ENCODE measurements around the gene FLOT1. TPM values are rescaled to one million over a fixed set of nuclear protein-coding genes. Genes with fewer than 3 reads are reported as not detected.

Gene FLOT1
- total and polyA plus RNA-seq, 2 of the 13 experiments (the other 11 are each of a cell fraction or from before 2014, with no cell fraction given) = 82.3 to 130 TPM

GRCh38 chr6:30749554-30750378, 7.3 kb upstream of the FLOT1 start (continued):
- no peak for TF ChIP-seq TIGD3 (CRISPR knock-in tag; IDR thresholded peaks at IDR 0.05; ENCODE audit: borderline replicate concordance)
- TF ChIP-seq, protein P1, sequence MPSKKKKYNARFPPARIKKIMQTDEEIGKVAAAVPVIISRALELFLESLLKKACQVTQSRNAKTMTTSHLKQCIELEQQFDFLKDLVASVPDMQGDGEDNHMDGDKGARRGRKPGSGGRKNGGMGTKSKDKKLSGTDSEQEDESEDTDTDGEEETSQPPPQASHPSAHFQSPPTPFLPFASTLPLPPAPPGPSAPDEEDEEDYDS (CRISPR knock-in tag; IDR thresholded peaks at IDR 0.05) = no peak
- no peak for TF ChIP-seq ELF4 (CRISPR knock-in tag; IDR thresholded peaks at IDR 0.05; ENCODE audit: borderline replicate concordance)
- no peak for TF ChIP-seq GABPB1 (CRISPR knock-in tag; IDR thresholded peaks at IDR 0.05)
- TF ChIP-seq, protein P2, sequence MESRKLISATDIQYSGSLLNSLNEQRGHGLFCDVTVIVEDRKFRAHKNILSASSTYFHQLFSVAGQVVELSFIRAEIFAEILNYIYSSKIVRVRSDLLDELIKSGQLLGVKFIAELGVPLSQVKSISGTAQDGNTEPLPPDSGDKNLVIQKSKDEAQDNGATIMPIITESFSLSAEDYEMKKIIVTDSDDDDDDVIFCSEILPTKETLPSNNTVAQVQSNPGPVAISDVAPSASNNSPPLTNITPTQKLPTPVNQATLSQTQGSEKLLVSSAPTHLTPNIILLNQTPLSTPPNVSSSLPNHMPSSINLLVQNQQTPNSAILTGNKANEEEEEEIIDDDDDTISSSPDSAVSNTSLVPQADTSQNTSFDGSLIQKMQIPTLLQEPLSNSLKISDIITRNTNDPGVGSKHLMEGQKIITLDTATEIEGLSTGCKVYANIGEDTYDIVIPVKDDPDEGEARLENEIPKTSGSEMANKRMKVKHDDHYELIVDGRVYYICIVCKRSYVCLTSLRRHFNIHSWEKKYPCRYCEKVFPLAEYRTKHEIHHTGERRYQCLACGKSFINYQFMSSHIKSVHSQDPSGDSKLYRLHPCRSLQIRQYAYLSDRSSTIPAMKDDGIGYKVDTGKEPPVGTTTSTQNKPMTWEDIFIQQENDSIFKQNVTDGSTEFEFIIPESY (CRISPR knock-in tag; IDR thresholded peaks at IDR 0.05) = no peak
- no peak for TF ChIP-seq MNT (IDR thresholded peaks at IDR 0.05)
- TF ChIP-seq PAWR (CRISPR knock-in tag; IDR thresholded peaks at IDR 0.05; ENCODE audit: borderline replicate concordance) = no peak
- 0 out of 2 replicates have a peak, but pooled peaks have one; percentile 13 for TF ChIP-seq HOXA3 (CRISPR knock-in tag; IDR thresholded peaks at IDR 0.05)
- 0 out of 2 replicates have a peak, but pooled peaks have one; percentile 21 for TF ChIP-seq ZSCAN21 (CRISPR knock-in tag; IDR thresholded peaks at IDR 0.05; ENCODE audit: borderline replicate concordance)
- TF ChIP-seq TFAP4 (IDR thresholded peaks at IDR 0.05; ENCODE audit: borderline replicate concordance, low read depth) = peak; percentile 66; the same call in 1 of the 2 replicates
- no peak for TF ChIP-seq SKI (IDR thresholded peaks at IDR 0.05; ENCODE audit: partially characterized antibody)
- no peak for TF ChIP-seq TRIM24 (CRISPR knock-in tag; IDR thresholded peaks at IDR 0.05)
- no peak for TF ChIP-seq MYC (CRISPR knock-in tag; IDR thresholded peaks at IDR 0.05; ENCODE audit: borderline replicate concordance)
- TF ChIP-seq PHF8 (CRISPR knock-in tag; IDR thresholded peaks at IDR 0.05) = 0 out of 2 replicates have a peak, but pooled peaks have one; percentile 42
- peak; percentile 40 for TF ChIP-seq DBP (CRISPR knock-in tag; IDR thresholded peaks at IDR 0.05; ENCODE audit: not compliant biosample characterization)
- no peak for TF ChIP-seq JUNB (CRISPR knock-in tag; IDR thresholded peaks at IDR 0.05; ENCODE audit: borderline replicate concordance)
- TF ChIP-seq BRCA1 (CRISPR knock-in tag; IDR thresholded peaks at IDR 0.05) = no peak
- no peak for TF ChIP-seq ZBTB14 (CRISPR knock-in tag; IDR thresholded peaks at IDR 0.05)
- peak; percentile 68 for TF ChIP-seq ZBTB38 (CRISPR knock-in tag; IDR thresholded peaks at IDR 0.05)
